ENCODE data around the gene SEMA7A. TPM values are rescaled to one million over a fixed set of nuclear protein-coding genes. Genes with fewer than 3 reads are reported as not detected.
"Not testable (repeated sequence)": the region's sequence is repeated elsewhere in the genome, so short reads cannot be mapped to it uniquely, and the experiment has no call there.

The SEMA7A gene
- total RNA-seq, 4 donors from 2014 or later: 0.20 to 5.6 (median 3.1) TPM

DNA sequence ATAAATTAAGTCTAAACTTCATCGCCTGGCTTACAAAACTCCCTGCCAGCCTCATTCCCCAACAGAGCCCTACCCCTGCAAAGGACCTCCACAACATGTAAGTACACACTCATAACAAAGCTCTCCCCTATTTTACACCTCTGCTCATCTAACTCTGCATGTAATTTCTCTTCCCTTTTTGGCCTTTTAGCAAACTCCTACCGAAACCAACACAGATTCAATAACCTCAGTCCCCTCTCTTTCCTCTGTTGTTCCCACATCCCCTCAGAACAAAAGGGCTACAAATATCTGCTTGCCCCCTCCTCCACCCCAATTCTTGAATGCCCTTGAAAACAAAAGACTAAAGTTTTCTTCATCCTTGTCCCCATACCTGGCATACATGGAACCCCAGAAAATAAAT lies 26.5 kb upstream of the SEMA7A start:
- TF ChIP-seq EP300 (IDR thresholded peaks at IDR 0.05; ENCODE audit: low read depth): no peak
- TF ChIP-seq, protein P1, sequence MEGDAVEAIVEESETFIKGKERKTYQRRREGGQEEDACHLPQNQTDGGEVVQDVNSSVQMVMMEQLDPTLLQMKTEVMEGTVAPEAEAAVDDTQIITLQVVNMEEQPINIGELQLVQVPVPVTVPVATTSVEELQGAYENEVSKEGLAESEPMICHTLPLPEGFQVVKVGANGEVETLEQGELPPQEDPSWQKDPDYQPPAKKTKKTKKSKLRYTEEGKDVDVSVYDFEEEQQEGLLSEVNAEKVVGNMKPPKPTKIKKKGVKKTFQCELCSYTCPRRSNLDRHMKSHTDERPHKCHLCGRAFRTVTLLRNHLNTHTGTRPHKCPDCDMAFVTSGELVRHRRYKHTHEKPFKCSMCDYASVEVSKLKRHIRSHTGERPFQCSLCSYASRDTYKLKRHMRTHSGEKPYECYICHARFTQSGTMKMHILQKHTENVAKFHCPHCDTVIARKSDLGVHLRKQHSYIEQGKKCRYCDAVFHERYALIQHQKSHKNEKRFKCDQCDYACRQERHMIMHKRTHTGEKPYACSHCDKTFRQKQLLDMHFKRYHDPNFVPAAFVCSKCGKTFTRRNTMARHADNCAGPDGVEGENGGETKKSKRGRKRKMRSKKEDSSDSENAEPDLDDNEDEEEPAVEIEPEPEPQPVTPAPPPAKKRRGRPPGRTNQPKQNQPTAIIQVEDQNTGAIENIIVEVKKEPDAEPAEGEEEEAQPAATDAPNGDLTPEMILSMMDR (IDR thresholded peaks at IDR 0.05): no peak
- no peak for TF ChIP-seq POLR2AphosphoS5 (IDR thresholded peaks at IDR 0.05)
- TF ChIP-seq POLR2A (IDR thresholded peaks at IDR 0.05): no peak
- Histone ChIP-seq H3K27me3 (no peaks in the 10 kb centered on the region), H3K4me1 (peaks cover 6 to 22% (median 13%) of the 10 kb centered on the region in 4 donors), H3K36me3 (peaks cover 0 to 18% (median 7%) of the 10 kb centered on the region in 4 donors), H3K9me3 (no peaks in the 10 kb centered on the region), H3K4me3 (peak overlapping the region; percentile 42 to 76 (median 70)), H3K27ac (peak overlapping the region; percentile 78 to 90 (median 84))
- whole genome bisulfite sequencing, 2 donors (ENCODE audit: low coverage in 1 of 2): 45 to 57% methylated on average over 2 of the region's 2 CpGs
- intact Hi-C loops (cut with DNase I; ENCODE audit: low total_unique reads): no loop called here
- no peak for DNase-seq
- in situ Hi-C loops (cut with MboI; ENCODE audit: low pct_ligation_motif_present in 1 of 4, low pct_unique_long_range_greater_than_20kb in 1 of 4, low sequenced_read_pairs in 3 of 4): no loop called here

DNA sequence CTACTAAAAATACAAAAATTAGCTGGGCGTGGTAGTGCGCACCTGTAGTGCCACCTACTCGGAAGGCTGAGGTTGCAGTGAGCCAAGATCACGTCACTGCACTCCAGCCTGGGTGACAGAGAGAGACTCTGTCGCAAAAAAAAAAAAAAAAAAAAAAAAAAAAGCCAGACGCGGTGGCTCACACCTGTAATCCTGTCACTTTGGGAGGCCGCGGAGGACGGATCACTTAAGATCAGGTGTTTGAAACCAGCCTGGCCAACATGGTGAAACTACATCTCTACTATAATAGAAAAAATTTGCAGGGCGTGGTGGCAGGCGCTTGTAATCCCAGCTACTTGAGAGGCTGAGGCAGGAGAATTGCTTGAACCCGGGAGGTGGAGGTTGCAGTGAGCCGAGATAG lies 26.0 kb upstream of the SEMA7A start:
- in situ Hi-C loops (cut with MboI; ENCODE audit: low pct_ligation_motif_present in 1 of 4, low pct_unique_long_range_greater_than_20kb in 1 of 4, low sequenced_read_pairs in 3 of 4); DNase-seq; intact Hi-C loops (cut with DNase I; ENCODE audit: low total_unique reads); H3K9me3 ChIP-seq; H3K27me3 ChIP-seq: not testable (repeated sequence)
- Histone ChIP-seq H3K27ac (peak overlapping the region in 1 of 4 donors; percentile 90), H3K4me3 (peak overlapping the region in 2 of 4 donors; percentile 69 to 76), H3K36me3 (peaks cover 0 to 23% (median 7%) of the 10 kb centered on the region in 4 donors), H3K4me1 (peaks cover 6 to 22% (median 13%) of the 10 kb centered on the region in 4 donors)
- WGBS, 2 donors (ENCODE audit: low coverage in 1 of 2): 90 to 97% methylated on average over 5 to 14 of the region's 14 CpGs

DNA sequence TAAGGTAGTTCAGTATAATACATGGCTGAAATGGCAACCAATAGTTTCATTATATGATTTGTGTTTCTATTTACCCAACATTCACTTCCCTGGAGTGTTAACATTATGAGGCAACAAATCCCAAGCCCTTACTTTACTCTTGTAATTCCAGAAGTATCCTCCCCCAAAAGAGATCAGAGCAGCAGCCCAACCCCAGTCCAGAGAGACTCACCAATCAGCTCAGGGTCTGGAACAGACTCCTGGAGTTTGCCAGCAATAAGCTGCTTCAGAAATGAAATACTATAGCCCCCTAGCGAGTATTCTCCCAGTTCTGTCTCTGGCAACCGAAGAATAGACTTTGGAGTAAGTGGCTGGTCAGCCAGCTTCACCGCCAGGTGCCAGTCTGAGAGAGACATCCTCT lies 24.7 kb upstream of the SEMA7A start:
- in situ Hi-C loops (cut with MboI; ENCODE audit: low pct_ligation_motif_present in 1 of 4, low pct_unique_long_range_greater_than_20kb in 1 of 4, low sequenced_read_pairs in 3 of 4): no loop called here
- Histone ChIP-seq H3K4me3 (no peak overlapping the region), H3K27ac (no peak overlapping the region), H3K9me3 (no peaks in the 10 kb centered on the region), H3K36me3 (peaks cover 0 to 26% (median 9%) of the 10 kb centered on the region in 4 donors), H3K27me3 (no peaks in the 10 kb centered on the region), H3K4me1 (peaks cover 6 to 22% (median 13%) of the 10 kb centered on the region in 4 donors)
- WGBS, 2 donors (ENCODE audit: low coverage in 1 of 2): 85 to 98% methylated on average over 3 of the region's 3 CpGs
- TF ChIP-seq POLR2A (IDR thresholded peaks at IDR 0.05) (no peak), EP300 (IDR thresholded peaks at IDR 0.05; ENCODE audit: low read depth) (no peak), POLR2AphosphoS5 (IDR thresholded peaks at IDR 0.05) (no peak)
- TF ChIP-seq, protein P1 (IDR thresholded peaks at IDR 0.05): no peak
- intact Hi-C loops (cut with DNase I; ENCODE audit: low total_unique reads): no loop called here
- no peak for DNase-seq

DNA sequence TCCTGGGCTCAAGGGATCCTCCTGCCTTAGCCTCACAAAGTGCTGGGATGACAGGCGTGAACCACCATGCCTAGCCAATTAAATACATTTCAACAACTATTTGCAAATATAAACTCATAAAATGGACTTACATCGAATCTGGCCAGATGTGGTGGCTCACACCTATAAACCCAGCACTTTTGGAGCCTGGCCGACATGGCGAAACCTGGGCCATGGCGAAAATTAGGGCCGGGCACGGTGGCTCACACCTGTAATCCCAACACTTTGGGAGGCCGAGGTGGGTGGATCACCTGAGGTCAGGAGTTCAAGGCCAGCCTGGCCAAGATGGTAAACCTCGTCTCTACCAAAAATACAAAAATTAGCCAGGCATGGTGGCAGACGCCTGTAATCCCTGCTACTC lies 23.3 kb upstream of the SEMA7A start:
- WGBS, 2 donors (ENCODE audit: low coverage in 1 of 2): 94 to 100% methylated on average over 2 to 10 of the region's 10 CpGs
- H3K9me3 ChIP-seq; intact Hi-C loops (cut with DNase I; ENCODE audit: low total_unique reads); H3K27me3 ChIP-seq; in situ Hi-C loops (cut with MboI; ENCODE audit: low pct_ligation_motif_present in 1 of 4, low pct_unique_long_range_greater_than_20kb in 1 of 4, low sequenced_read_pairs in 3 of 4); DNase-seq; H3K4me3 ChIP-seq; H3K27ac ChIP-seq: not testable (repeated sequence)
- H3K4me1 ChIP-seq: peaks cover 6 to 13% (median 10%) of the 10 kb centered on the region in 4 donors
- peaks cover 0 to 26% (median 9%) of the 10 kb centered on the region in 4 donors for H3K36me3 ChIP-seq

DNA sequence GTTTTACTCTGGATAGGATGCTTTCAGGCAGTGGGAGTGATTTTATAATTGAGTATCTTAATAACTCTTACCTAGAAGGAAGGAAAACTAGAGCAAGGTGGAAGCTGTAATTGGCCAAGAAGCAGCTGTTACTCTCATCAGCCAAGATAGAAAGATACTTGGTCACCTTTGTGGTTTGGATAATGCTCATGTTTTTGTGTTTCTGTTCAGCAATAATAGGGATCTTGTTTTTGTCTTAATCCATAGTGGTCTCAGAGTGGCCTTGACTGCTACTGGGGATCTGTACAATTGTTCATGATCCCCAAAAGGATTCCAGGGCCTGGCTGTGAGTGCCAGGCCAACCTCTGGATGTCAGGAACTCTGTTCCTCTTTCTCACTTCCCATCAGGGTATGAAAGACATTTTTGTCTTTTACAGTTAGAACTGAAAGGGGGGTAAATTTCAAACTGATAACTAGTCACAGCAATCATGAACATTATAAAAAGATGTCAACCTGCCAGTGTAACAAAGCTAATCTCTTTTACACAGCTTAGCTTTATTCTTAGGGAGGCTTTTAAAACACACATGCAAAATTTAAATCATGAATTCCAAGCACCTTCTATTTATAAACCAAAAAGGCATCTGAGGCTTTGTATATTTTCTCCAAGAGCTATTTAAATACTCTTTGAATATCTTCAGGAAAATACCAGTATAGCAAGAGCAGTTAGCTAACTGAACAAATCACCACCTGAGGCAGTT lies 21.2 kb upstream of the SEMA7A start:
- Histone ChIP-seq H3K4me3 (no peak overlapping the region), H3K27ac (no peak overlapping the region), H3K27me3 (no peaks in the 10 kb centered on the region), H3K36me3 (peaks cover 0 to 38% (median 11%) of the 10 kb centered on the region in 4 donors), H3K9me3 (no peaks in the 10 kb centered on the region), H3K4me1 (peaks cover under 1 to 2% (median 1%) of the 10 kb centered on the region in 4 donors)
- TF ChIP-seq EP300 (IDR thresholded peaks at IDR 0.05; ENCODE audit: low read depth): no peak
- TF ChIP-seq POLR2AphosphoS5 (IDR thresholded peaks at IDR 0.05): no peak
- no peak for TF ChIP-seq POLR2A (IDR thresholded peaks at IDR 0.05)
- TF ChIP-seq, protein P1 (IDR thresholded peaks at IDR 0.05): no peak
- intact Hi-C loops (cut with DNase I; ENCODE audit: low total_unique reads) (no loop called here), in situ Hi-C loops (cut with MboI; ENCODE audit: low pct_ligation_motif_present in 1 of 4, low pct_unique_long_range_greater_than_20kb in 1 of 4, low sequenced_read_pairs in 3 of 4) (no loop called here)
- no peak for DNase-seq

Data from transverse colon (tissue), 4 donors.